ENCODE results near the gene TTC13.
"Not testable (repeated sequence)": the region's sequence is repeated elsewhere in the genome, so short reads cannot be mapped to it uniquely, and the experiment has no call there.

The TTC13 gene

DNA sequence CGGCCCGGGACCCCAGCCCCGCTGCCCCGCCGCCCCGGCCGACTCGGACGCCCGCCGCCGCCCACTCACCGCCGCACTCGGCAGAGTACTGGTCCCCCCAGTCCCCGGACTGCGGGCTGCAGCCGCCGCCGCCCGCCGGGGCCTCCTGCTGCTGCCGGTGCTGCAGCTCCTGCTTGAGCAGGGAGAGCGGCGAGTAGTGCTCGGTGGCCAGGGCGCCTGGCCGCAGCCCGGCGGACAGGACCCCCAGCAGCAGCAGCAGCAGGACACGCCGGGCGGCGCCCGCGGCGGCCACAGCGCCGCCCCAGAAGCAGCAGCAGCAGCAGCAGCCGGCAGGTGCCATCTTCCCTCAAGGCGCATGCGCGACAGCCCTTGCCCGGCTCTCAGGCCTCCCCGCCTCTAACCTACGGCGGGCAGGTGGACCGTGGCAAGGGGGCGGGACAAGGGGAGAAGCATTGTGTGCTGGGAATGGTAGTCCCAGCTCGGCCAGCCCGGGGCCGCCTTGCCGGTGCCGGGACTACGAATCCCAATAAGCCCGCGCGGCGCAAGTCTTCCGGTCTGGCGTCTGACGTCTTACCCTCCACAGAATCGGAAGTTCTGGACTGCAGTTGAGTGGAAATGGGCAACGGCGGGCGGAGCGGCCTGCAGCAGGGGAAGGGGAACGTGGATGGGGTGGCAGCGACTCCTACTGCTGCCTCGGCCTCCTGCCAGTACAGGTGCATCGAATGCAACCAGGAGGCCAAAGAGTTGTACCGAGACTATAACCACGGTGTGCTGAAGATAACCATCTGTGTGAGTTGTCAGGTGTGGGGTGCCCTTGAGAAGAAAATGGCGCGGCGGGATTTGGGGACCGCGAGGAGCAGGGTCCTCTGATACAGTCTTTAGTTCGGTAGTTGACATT lies at the start of gene TTC13, which contains the start of gene ARV1:
Gene TTC13 (minus strand): TSS at position 371 of the 898 bp plus-strand sequence. CDS start 31 bp downstream, at position 340.
Gene ARV1 (plus strand): TSS at position 604 of the 898 bp plus-strand sequence. CDS start 12 bp downstream, at position 616.
- Mint-ChIP-seq H3K27me3 (no peaks in the 10 kb centered on the region), H3K9me3 (no peaks in the 10 kb centered on the region), H3K4me1 (peaks cover 41% of the 10 kb centered on the region), H3K27ac (peak within 1 kb of the TSS; percentile 98), H3K4me3 (peak within 1 kb of the TSS; percentile 94), H3K36me3 (peaks cover 30% of the 10 kb centered on the region)
- CTCF ChIA-PET = interaction anchor here (0.9 to 1.0 kb wide), 2 partner anchors 62 to 336 kb away, joined by 3 read pairs; partner anchors contain the start of genes COG2 and FAM89A
- DNase-seq = peak; percentile 98

DNA sequence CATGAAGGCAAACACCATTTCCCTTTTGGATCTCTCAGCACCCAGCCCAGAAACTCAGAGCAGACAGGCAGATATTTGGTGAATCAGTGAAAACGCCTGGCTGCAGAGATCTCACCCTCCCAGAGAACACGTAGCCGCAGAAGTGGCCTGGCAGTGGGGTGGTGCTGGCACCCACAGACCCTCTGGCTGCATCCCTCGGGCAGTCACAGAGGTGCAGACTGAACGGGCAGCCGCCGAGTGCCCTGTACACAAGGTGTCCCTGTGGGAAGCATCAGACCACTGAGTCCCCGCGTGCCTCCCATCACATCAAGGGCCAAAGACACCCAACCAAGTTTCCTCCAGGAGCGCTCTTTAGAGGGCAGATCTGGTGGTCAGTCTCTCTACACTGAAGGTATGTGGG lies 49.3 kb upstream of the TTC13 start:
- Mint-ChIP-seq H3K27me3 (no peaks in the 10 kb centered on the region), H3K9me3 (no peaks in the 10 kb centered on the region), H3K4me1 (no peaks in the 10 kb centered on the region), H3K4me3 (no peak overlapping the region), H3K36me3 (no peaks in the 10 kb centered on the region), H3K27ac (no peak overlapping the region)
- DNase-seq = no peak
- CTCF ChIA-PET = no interaction called here

DNA sequence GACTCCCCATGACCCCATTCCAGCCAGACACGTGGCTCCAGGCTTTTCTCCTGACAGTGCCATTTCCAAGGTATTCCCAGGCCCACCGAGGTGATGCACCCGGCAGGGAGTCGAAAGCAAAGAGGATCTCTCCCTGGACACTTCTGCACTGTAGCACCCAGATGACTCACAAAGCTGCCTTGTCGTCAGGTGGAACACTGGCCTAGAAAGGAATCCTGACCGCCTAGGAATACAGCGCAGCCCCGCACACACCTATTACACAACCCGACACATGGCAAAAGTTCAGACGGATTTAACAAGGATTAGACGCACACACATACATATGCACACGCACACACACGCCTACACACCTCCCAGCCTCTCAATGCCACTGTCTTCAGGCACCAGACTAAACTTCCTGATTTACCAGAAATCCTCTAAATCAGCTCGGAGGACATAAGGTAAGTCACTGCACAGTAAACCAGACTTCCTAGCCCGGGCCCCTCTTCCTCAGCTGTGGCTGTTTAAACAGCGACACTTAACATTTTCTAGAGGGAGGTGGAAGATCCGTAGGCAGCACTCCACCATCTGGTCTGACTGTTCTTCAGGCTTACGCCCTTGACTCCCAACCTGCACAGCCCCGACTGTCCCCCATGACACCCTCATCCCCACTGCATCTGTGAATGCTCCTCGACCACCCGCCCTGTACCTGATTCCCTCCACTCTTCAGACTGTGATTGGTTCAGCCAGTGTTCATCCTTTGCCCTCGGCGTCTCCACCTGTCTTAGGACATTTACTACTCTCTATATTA lies 48.7 kb upstream of the TTC13 start:
- Mint-ChIP-seq H3K36me3 (no peaks in the 10 kb centered on the region), H3K27ac (no peak overlapping the region), H3K9me3 (no peaks in the 10 kb centered on the region), H3K4me1 (no peaks in the 10 kb centered on the region), H3K27me3 (no peaks in the 10 kb centered on the region), H3K4me3 (no peak overlapping the region)
- no peak for DNase-seq
- CTCF ChIA-PET = no interaction called here

- no peaks in the 10 kb centered on the region for H3K36me3 Mint-ChIP-seq
Measured at GRCh38 chr1:231026576-231026975, 47.9 kb upstream of the TTC13 start.

GRCh38 chr1:231023150-231023549 lies 44.5 kb upstream of the TTC13 start:
- H3K4me3 Mint-ChIP-seq = no peak overlapping the region
- CTCF ChIA-PET = no interaction called here
- H3K9me3 Mint-ChIP-seq = no peaks in the 10 kb centered on the region
- H3K27ac Mint-ChIP-seq = no peak overlapping the region
- H3K27me3 Mint-ChIP-seq = no peaks in the 10 kb centered on the region
- no peak for DNase-seq
- peaks cover 2% of the 10 kb centered on the region for H3K36me3 Mint-ChIP-seq
- peaks cover 15% of the 10 kb centered on the region for H3K4me1 Mint-ChIP-seq

More at GRCh38 chr1:231026576-231026975, 47.9 kb upstream of the TTC13 start:
- Mint-ChIP-seq H3K27ac (no peak overlapping the region), H3K4me3 (no peak overlapping the region), H3K9me3 (no peaks in the 10 kb centered on the region), H3K27me3 (no peaks in the 10 kb centered on the region), H3K4me1 (no peaks in the 10 kb centered on the region)
- CTCF ChIA-PET = no interaction called here
- no peak for DNase-seq

- not testable (repeated sequence) for H3K27ac Mint-ChIP-seq
- CTCF ChIA-PET = interaction anchor here (0.6 to 1.0 kb wide), 2 partner anchors 8 to 584 kb away, joined by 3 to 4 read pairs; no protein-coding TSS in a partner anchor
Measured at GRCh38 chr1:231022543-231022942, 43.9 kb upstream of the TTC13 start.

DNA sequence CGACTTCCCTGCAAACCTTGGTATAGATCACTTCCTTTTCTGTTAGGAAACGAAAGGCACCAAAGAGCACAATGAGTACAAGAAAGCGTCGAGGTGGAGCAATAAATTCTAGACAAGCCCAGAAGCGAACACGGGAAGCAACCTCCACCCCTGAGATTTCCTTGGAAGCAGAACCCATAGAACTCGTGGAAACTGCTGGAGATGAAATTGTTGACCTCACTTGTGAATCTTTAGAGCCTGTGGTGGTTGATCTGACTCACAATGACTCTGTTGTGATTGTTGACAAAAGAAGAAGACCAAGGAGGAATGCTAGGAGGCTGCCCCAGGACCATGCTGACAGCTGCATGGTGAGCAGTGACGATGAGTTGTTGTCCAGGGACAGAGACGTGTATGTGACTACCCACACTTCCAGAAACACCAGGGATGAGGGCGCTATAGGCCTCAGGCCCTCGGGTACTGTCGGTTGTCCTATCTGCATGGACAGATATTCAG lies 42.9 kb upstream of the TTC13 start:
- CTCF ChIA-PET = interaction anchor here (1.0 kb wide), 1 partner anchor 9 kb away, joined by 4 read pairs; no protein-coding TSS in a partner anchor
- Mint-ChIP-seq H3K4me1 (peaks cover 15% of the 10 kb centered on the region), H3K9me3 (no peaks in the 10 kb centered on the region), H3K27me3 (no peaks in the 10 kb centered on the region), H3K27ac (no peak overlapping the region), H3K36me3 (peaks cover 2% of the 10 kb centered on the region), H3K4me3 (no peak overlapping the region)
- DNase-seq = no peak

More at GRCh38 chr1:231022543-231022942, 43.9 kb upstream of the TTC13 start:
- not testable (repeated sequence) for DNase-seq, H3K9me3 Mint-ChIP-seq, H3K27me3 Mint-ChIP-seq, H3K4me3 Mint-ChIP-seq, H3K36me3 Mint-ChIP-seq
- peaks cover 15% of the 10 kb centered on the region for H3K4me1 Mint-ChIP-seq

DNA sequence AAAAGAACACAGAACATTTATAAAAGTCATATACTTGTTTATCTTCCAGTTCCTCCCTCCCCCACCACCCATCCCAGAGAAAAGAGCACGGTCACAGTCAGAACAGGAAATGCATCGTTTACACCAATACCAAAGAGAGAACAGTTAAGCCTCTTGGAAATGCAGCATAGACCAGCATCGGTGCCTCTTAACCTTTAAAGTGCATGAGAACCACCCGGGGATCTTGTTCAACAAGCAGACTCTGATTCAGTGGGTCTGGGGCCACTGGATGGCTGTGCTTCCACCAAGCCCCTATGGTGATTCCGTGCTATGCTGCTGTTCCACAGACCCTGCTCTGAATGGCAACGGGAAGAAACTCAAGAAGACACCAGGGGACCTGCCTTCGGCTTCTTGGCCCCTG lies 42.2 kb upstream of the TTC13 start:
- CTCF ChIA-PET = no interaction called here
- no peak overlapping the region for H3K4me3 Mint-ChIP-seq
- peak overlapping the region; percentile 73 for H3K27ac Mint-ChIP-seq
- no peaks in the 10 kb centered on the region for H3K9me3 Mint-ChIP-seq
- no peaks in the 10 kb centered on the region for H3K27me3 Mint-ChIP-seq
- peaks cover 15% of the 10 kb centered on the region for H3K4me1 Mint-ChIP-seq
- no peak for DNase-seq
- peaks cover 2% of the 10 kb centered on the region for H3K36me3 Mint-ChIP-seq

DNA sequence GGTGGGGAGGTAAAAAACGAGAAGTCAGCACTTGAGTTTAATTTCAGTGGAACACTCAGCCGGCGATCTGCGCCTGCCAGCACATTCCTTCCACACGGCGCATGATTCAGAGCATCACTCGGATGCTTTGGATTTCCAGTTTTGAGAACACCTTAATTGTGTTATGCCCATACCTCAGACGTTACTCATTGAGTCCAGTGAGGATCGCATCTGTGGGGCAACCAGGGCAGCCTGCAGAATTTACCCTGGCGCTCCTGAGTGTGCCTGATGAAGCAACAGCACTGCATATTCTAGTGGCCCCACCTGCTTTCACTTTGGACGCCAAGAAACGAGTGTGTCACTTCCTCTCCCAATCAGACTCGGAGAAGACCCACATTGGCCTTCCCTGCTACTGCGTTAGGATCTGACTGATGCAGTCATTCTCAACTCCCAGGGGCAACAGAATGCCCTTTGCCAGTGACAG lies 41.5 kb upstream of the TTC13 start:
- Mint-ChIP-seq H3K4me3 (peak overlapping the region; percentile 50), H3K27me3 (no peaks in the 10 kb centered on the region), H3K27ac (peak overlapping the region; percentile 73), H3K9me3 (no peaks in the 10 kb centered on the region), H3K4me1 (peaks cover 15% of the 10 kb centered on the region), H3K36me3 (peaks cover 2% of the 10 kb centered on the region)
- CTCF ChIA-PET = no interaction called here
- DNase-seq = peak; percentile 26

DNA sequence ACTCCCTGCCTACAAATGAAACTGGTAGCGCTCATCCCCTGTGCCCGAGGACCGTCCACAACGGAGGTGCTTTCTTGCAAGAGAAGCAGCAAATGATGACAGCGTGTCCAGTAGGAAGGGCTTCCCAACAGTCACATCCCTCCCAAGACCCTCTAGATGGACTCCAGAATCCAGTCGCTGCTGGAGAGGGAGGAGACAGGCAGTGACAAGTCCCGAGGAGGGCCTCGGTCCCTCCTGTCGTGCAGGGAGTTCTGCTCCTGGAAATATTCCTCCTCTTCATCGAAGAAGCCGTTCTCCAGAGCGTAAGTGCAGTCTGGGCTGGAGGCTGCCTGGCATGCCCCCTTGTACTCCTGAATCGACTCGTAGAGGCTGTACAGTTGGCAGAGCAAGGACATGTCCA lies 41.0 kb upstream of the TTC13 start:
- H3K27me3 Mint-ChIP-seq = no peaks in the 10 kb centered on the region
- CTCF ChIA-PET = no interaction called here
- no peaks in the 10 kb centered on the region for H3K9me3 Mint-ChIP-seq
- no peak for DNase-seq
- H3K36me3 Mint-ChIP-seq = peaks cover 2% of the 10 kb centered on the region
- H3K4me1 Mint-ChIP-seq = peaks cover 15% of the 10 kb centered on the region
- no peak overlapping the region for H3K4me3 Mint-ChIP-seq
- H3K27ac Mint-ChIP-seq = no peak overlapping the region

DNA sequence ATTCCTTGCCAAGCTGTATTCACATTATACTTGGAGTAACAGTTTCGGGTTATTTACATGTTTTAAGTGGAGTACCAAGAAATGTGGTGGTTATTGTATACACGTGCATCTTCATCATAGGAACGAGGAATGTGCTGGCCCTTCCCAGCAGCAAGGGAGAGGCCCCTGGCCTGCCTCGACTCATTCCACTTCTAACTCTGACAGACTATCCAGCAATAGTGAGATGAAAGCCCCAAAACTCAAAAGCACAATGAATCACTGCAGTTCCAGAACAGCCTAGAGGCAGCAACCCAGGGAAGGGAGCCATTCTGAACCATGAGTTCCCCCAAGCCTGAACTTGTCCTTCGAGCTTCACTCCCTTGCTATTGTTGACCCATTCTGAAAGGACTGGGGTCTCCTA lies 38.3 kb upstream of the TTC13 start:
- Mint-ChIP-seq H3K4me3 (no peak overlapping the region), H3K4me1 (peaks cover 15% of the 10 kb centered on the region), H3K27ac (no peak overlapping the region), H3K36me3 (peaks cover 2% of the 10 kb centered on the region), H3K9me3 (no peaks in the 10 kb centered on the region), H3K27me3 (no peaks in the 10 kb centered on the region)
- CTCF ChIA-PET = interaction anchor here (0.9 kb wide), 1 partner anchor 36 kb away, joined by 3 read pairs; no protein-coding TSS in a partner anchor
- DNase-seq = no peak

GRCh38 chr1:231016234-231016633 lies 37.6 kb upstream of the TTC13 start:
- CTCF ChIA-PET = interaction anchor here (0.6 kb wide), 1 partner anchor 20 kb away, joined by 3 read pairs; no protein-coding TSS in a partner anchor
- Mint-ChIP-seq H3K27me3 (no peaks in the 10 kb centered on the region), H3K4me1 (peaks cover 15% of the 10 kb centered on the region), H3K27ac (no peak overlapping the region), H3K4me3 (no peak overlapping the region), H3K9me3 (no peaks in the 10 kb centered on the region), H3K36me3 (peaks cover 2% of the 10 kb centered on the region)
- DNase-seq = no peak

DNA sequence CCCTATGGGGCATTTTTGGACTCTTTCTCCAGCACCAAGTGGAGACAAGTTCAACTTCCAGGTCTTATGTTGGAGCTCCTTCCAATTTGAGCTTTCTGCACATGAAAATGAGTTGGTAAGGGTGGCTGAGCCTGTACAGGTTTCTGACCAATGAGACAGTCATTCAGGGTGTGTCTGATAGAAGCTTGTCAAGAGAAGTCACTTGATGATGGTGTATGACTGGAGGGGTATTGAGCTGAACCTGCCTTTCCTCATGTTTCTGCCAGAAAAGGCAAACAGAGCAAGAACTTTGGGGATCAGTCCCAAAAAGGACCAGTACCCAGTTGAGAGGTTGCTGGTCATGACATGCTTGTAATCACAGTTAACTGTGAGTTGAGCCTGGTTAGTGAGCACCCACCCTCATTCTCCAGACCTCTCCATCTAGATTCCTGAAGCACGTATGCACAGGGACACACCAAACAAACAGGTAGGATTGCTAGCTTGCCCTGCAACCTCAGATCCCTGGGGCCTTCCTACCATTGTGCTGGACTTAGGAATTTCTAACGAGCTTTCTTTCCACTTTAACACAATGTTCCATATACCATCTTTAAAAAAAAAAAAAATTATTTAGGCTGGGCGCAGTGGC lies 34.8 kb upstream of the TTC13 start:
- no peaks in the 10 kb centered on the region for H3K36me3 Mint-ChIP-seq
- H3K9me3 Mint-ChIP-seq = no peaks in the 10 kb centered on the region
- H3K27ac Mint-ChIP-seq = no peak overlapping the region
- DNase-seq = no peak
- H3K4me1 Mint-ChIP-seq = no peaks in the 10 kb centered on the region
- no peaks in the 10 kb centered on the region for H3K27me3 Mint-ChIP-seq
- CTCF ChIA-PET = no interaction called here
- no peak overlapping the region for H3K4me3 Mint-ChIP-seq

DNA sequence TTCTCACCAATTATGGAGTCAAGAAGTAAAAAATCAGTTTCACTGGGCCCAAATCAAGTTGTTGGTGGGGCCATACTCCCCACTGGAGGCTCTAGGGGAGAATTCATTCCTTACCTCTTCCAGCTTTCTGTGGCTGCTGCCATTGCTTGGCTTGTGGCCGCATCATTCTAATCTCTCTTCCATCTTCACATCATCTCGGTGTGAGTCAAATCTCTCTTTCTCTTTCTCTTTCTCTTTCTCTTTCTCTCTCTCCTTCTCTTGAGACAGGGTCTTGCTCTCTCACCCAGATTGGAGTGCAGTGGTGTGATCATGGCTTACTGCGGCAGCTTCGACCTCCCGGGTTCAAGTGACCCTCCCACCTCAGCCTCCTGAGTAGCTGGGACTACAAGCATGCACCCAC lies 33.3 kb upstream of the TTC13 start:
- Mint-ChIP-seq H3K27ac (no peak overlapping the region), H3K36me3 (no peaks in the 10 kb centered on the region), H3K9me3 (peaks cover 4% of the 10 kb centered on the region), H3K4me1 (no peaks in the 10 kb centered on the region), H3K27me3 (no peaks in the 10 kb centered on the region), H3K4me3 (no peak overlapping the region)
- DNase-seq = no peak
- CTCF ChIA-PET = no interaction called here

All from activated naive CD4-positive, alpha-beta T cell treated with anti-CD3 and anti-CD28 coated beads, Interleukin-2, amount 10 ng/mL, durations not matched to agents 7 days and 5 days (primary cell).